K562 (cell line): ENCODE data around the gene GIGYF2. TPM values are rescaled to one million over a fixed set of nuclear protein-coding genes. Genes with fewer than 3 reads are reported as not detected.

Experiments used
- GABPB2 ChIP-seq: fragments of 250-450 bp; sonication (Bioruptor Pico); conservative IDR thresholded peaks from 2 replicates; pipeline ENCODE4 v1.5.1; 2021; ENCODE audit warnings: mild to moderate bottlenecking
- GATA2 ChIP-seq: sonication (generic); formaldehyde crosslinking; IDR thresholded peaks from 2 replicates; pipeline ENCODE4 v1.4.0; 2020; ENCODE audit warnings: mild to moderate bottlenecking, missing genetic modification reagents
- MIER1 ChIP-seq: fragments of 450-650 bp; IDR thresholded peaks from 2 replicates; pipeline ENCODE4 v1.6.1; 2016; ENCODE audit warnings: antibody characterized with exemption, mild to moderate bottlenecking, low read depth
- POLR2B ChIP-seq: fragments of 450-650 bp; IDR thresholded peaks from 2 replicates; pipeline ENCODE4 v1.6.1; 2018; ENCODE audit warnings: low read depth; ENCODE audit not compliant: partially characterized antibody
- SAP30 ChIP-seq: fragments of 200-600 bp; sonication (generic); IDR thresholded peaks from 2 replicates; pipeline ENCODE4 v1.6.1; 2012; ENCODE audit warnings: borderline replicate concordance, low read depth, mild to moderate bottlenecking, moderate library complexity, low read length, control low read depth, inconsistent platforms; ENCODE audit not compliant: insufficient read depth, poor library complexity, severe bottlenecking
- SNIP1 ChIP-seq: fragments of 450-650 bp; IDR thresholded peaks from 2 replicates; pipeline ENCODE4 v1.7.1; 2017; ENCODE audit warnings: low read depth, mild to moderate bottlenecking
- TEAD1 ChIP-seq, 2 experiments: fragments of 450-650 bp in 1 of 2; sonication (generic) in 1 of 2; formaldehyde crosslinking; IDR thresholded peaks; 2 replicates each; pipeline versions ENCODE4 v1.4.0 to v1.8.0; 2020 to 2022; ENCODE audit warnings: mild to moderate bottlenecking in 2 of 2, missing genetic modification reagents in 1 of 2
- TEAD2 ChIP-seq: fragments of 450-650 bp; IDR thresholded peaks from 2 replicates; pipeline ENCODE4 v1.6.1; 2016; ENCODE audit warnings: missing genetic modification characterization, control low read depth, missing compliant biosample characterization
- ZFP30 ChIP-seq: fragments of 250-450 bp; sonication (Bioruptor Pico); IDR thresholded peaks from 2 replicates; pipeline ENCODE4 v1.8.0; 2022; ENCODE audit warnings: moderate library complexity, mild to moderate bottlenecking, inconsistent platforms, borderline replicate concordance
- ZNF232 ChIP-seq: sonication (generic); formaldehyde crosslinking; IDR thresholded peaks from 2 replicates; pipeline ENCODE4 v1.8.0; 2022; ENCODE audit warnings: mild to moderate bottlenecking, missing genetic modification reagents
- ZNF444 ChIP-seq: fragments of 250-450 bp; sonication (Bioruptor Pico); IDR thresholded peaks from 2 replicates; pipeline ENCODE4 v1.4.0; 2020; ENCODE audit warnings: mild to moderate bottlenecking, moderate library complexity
- ZNF77 ChIP-seq: fragments of 250-450 bp; sonication (Bioruptor Pico); IDR thresholded peaks from 2 replicates; pipeline ENCODE4 v1.5.0; 2020
- ZNF79 ChIP-seq: fragments of 250-450 bp; sonication (Bioruptor Pico); IDR thresholded peaks from 2 replicates; pipeline ENCODE4 v1.4.0; 2020; ENCODE audit warnings: low read depth, mild to moderate bottlenecking, moderate library complexity
- polyA plus RNA-seq, 8 experiments: library from polyadenylated mRNA; depleted of rRNA in 4 of 8; stranded (reverse) in 5 of 8; unstranded in 3 of 8; fragments of >200 nt; fragmentation: Nextera tagmentation in 2 of 8; fragmentation: Illumina TruSeq in 1 of 8; extraction: Ambion mirVana in 2 of 8; extraction: Trizol in 1 of 8; gene quantifications; 2 replicates each; pipeline versions ENCODE4 v1.2.1 to v1.2.3, GENCODE V29; 2011 to 2014; ENCODE audit warnings: inconsistent platforms in 1 of 8, missing spikeins in 1 of 8
- total RNA-seq, 7 experiments: library from RNA; depleted of rRNA in 6 of 7; stranded (reverse); fragments of >200 nt in 6 of 7; fragmentation: Illumina TruSeq in 2 of 7; extraction: Trizol in 2 of 7; gene quantifications; 2 replicates each; pipeline versions ENCODE4 v1.2.1 to v1.2.3, GENCODE V29; 2011 to 2021; ENCODE audit warnings: low replicate concordance in 1 of 7
- TF ChIP-seq, protein P1 (sequence below): fragments of 250-450 bp; sonication (Bioruptor Pico); IDR thresholded peaks from 2 replicates; pipeline ENCODE4 v1.8.0; 2022; ENCODE audit warnings: moderate library complexity, mild to moderate bottlenecking, inconsistent platforms
- TF ChIP-seq, protein P2 (sequence below): fragments of 450-650 bp; IDR thresholded peaks from 2 replicates; pipeline ENCODE4 v1.6.1; 2018; ENCODE audit warnings: mild to moderate bottlenecking, low read depth; ENCODE audit not compliant: partially characterized antibody
- TF ChIP-seq, protein P3 (sequence below): fragments of 200-800 bp; sonication (Bioruptor generic); IDR thresholded peaks from 2 replicates; pipeline ENCODE4 v1.6.1; 2017; ENCODE audit warnings: missing genetic modification characterization, missing compliant biosample characterization
- TF ChIP-seq, protein P4 (sequence below): fragments of 250-450 bp; sonication (Bioruptor Pico); IDR thresholded peaks from 2 replicates; pipeline ENCODE4 v1.8.0; 2021; ENCODE audit warnings: moderate library complexity, mild to moderate bottlenecking, inconsistent platforms

GIGYF2 gene
- total and polyA plus RNA-seq, 9 of the 15 experiments (the other 6 are each of a cell fraction or from before 2014, with no cell fraction given), result 12.7 to 52.7 (median 34.9) TPM

DNA sequence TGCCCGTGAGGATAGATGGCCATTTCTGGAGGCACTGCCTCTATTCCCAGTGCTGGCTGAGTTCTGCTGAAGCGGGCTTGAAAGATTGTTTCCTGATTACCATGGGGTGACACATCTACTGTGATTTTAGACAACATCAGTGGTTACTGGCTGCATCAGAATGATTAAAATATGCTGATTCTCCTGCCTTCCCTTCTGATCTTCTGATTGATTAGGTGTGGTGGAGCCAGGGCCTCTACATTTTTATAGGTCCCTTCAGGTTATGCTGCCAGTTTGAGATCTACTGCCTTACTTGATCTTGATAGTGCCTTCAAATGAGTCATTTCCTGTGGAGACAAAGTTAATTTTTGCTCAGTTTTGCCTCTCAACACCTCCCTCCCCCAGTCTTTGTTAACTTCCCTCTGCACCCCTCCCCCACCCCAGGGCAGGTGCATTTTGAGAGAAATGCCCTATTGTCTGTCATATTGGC, 141.3 kb downstream of the GIGYF2 start (continued):
- TF ChIP-seq, protein P1, sequence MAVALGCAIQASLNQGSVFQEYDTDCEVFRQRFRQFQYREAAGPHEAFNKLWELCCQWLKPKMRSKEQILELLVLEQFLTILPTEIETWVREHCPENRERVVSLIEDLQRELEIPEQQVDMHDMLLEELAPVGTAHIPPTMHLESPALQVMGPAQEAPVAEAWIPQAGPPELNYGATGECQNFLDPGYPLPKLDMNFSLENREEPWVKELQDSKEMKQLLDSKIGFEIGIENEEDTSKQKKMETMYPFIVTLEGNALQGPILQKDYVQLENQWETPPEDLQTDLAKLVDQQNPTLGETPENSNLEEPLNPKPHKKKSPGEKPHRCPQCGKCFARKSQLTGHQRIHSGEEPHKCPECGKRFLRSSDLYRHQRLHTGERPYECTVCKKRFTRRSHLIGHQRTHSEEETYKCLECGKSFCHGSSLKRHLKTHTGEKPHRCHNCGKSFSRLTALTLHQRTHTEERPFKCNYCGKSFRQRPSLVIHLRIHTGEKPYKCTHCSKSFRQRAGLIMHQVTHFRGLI (CRISPR knock-in tag), result no peak
- TF ChIP-seq TEAD1 (CRISPR knock-in tag; IDR thresholded peaks at IDR 0.05), result no peak
- TF ChIP-seq ZNF232, result no peak
- no peak for TF ChIP-seq TEAD2 (tag)
- TF ChIP-seq ZNF79 (CRISPR knock-in tag), result no peak
- no peak for TF ChIP-seq ZFP30 (CRISPR knock-in tag)
- TF ChIP-seq ZNF444 (CRISPR knock-in tag), result no peak
- TF ChIP-seq ZNF77 (CRISPR knock-in tag), result no peak
- TF ChIP-seq MIER1, result no peak
- no peak for TF ChIP-seq SAP30
- TF ChIP-seq, protein P2, sequence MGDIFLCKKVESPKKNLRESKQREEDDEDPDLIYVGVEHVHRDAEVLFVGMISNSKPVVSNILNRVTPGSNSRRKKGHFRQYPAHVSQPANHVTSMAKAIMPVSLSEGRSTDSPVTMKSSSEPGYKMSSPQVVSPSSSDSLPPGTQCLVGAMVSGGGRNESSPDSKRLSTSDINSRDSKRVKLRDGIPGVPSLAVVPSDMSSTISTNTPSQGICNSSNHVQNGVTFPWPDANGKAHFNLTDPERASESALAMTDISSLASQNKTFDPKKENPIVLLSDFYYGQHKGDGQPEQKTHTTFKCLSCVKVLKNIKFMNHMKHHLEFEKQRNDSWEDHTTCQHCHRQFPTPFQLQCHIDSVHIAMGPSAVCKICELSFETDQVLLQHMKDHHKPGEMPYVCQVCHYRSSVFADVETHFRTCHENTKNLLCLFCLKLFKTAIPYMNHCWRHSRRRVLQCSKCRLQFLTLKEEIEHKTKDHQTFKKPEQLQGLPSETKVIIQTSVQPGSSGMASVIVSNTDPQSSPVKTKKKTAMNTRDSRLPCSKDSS, result no peak
- no peak for TF ChIP-seq SNIP1
- TF ChIP-seq, protein P3, sequence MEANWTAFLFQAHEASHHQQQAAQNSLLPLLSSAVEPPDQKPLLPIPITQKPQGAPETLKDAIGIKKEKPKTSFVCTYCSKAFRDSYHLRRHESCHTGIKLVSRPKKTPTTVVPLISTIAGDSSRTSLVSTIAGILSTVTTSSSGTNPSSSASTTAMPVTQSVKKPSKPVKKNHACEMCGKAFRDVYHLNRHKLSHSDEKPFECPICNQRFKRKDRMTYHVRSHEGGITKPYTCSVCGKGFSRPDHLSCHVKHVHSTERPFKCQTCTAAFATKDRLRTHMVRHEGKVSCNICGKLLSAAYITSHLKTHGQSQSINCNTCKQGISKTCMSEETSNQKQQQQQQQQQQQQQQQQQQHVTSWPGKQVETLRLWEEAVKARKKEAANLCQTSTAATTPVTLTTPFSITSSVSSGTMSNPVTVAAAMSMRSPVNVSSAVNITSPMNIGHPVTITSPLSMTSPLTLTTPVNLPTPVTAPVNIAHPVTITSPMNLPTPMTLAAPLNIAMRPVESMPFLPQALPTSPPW (CRISPR knock-in tag), result 0 out of 2 replicates have a peak, but pooled peaks have one; percentile 13
- no peak for TF ChIP-seq GABPB2 (CRISPR knock-in tag)
- TF ChIP-seq GATA2 (CRISPR knock-in tag), result no peak
- TF ChIP-seq POLR2B, result no peak
- TF ChIP-seq, protein P4, sequence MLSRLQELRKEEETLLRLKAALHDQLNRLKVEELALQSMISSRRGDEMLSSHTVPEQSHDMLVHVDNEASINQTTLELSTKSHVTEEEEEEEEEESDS (CRISPR knock-in tag), result no peak
